ENCODE results near the gene NHSL2. TPM values are rescaled to one million over a fixed set of nuclear protein-coding genes. Genes with fewer than 3 reads are reported as not detected.

Gene NHSL2
- total RNA-seq, 1 experiment from 2014 or later: not detected

- no peak for DNase-seq (ENCODE audit: low spot score)
Measured at GRCh38 chrX:72107841-72108595, 197.4 kb downstream of the NHSL2 start.

- DNase-seq (ENCODE audit: low spot score): no peak
Measured at GRCh38 chrX:72108666-72109065, 198.0 kb downstream of the NHSL2 start.

GRCh38 chrX:72110051-72110875, 199.6 kb downstream of the NHSL2 start:
- no peak for DNase-seq (ENCODE audit: low spot score)

GRCh38 chrX:72110876-72111708, 200.4 kb downstream of the NHSL2 start:
- no peak for DNase-seq (ENCODE audit: low spot score)

GRCh38 chrX:72113461-72113860, 202.8 kb downstream of the NHSL2 start:
- no peak for DNase-seq (ENCODE audit: low spot score)

GRCh38 chrX:72114306-72114705, 203.7 kb downstream of the NHSL2 start:
- DNase-seq (ENCODE audit: low spot score): no peak

DNA sequence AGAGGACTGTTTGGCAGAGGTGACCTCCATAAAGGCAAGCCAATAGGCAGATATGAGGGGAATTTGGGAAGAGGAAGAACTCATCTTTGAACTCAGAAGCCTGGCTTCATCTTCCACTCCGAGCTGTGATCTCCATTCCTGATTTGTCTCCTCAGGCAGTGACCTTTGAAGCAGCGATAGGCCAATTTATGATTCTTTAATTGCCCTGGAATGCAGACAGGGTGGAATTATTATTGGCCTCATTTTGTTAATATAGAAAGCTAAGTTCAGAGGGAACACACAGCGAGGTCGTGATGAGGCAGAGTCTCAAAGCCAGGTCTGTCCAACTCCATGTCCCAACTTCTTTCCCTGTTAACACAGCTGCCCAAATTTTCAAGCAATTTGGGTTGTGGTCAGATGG, 204.2 kb downstream of the NHSL2 start:
- no peak for DNase-seq (ENCODE audit: low spot score)

- DNase-seq (ENCODE audit: low spot score): no peak
Measured at GRCh38 chrX:72115380-72115779, 204.7 kb downstream of the NHSL2 start.

DNA sequence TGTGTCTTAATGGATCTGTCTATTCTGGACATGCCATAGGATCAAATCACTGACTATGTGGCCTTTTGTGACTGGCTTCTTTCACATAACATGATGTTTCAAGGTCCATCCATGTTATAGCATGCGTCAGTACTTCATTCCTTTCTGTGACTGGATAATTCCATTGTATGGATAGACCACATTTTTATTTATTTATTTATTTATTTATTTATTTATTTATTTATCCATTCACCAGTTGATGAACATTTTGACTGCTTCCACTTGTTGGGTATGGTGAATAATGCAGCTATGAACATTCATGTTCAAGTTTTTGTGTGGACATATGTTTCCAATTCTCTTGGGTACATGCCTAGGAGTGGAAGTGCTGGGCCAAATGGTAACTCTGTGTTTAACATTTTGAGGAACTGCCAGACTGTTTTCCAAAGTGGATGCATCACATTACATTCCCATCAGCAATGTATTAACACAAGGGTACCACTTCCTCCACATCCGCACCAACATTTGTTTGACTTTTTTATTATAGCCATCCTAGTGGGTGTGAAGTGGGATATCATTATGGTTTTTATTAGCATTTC, 207.1 kb downstream of the NHSL2 start:
- DNase-seq (ENCODE audit: low spot score): no peak

GRCh38 chrX:72120837-72121236, 210.2 kb downstream of the NHSL2 start:
- DNase-seq (ENCODE audit: low spot score): no peak

DNA sequence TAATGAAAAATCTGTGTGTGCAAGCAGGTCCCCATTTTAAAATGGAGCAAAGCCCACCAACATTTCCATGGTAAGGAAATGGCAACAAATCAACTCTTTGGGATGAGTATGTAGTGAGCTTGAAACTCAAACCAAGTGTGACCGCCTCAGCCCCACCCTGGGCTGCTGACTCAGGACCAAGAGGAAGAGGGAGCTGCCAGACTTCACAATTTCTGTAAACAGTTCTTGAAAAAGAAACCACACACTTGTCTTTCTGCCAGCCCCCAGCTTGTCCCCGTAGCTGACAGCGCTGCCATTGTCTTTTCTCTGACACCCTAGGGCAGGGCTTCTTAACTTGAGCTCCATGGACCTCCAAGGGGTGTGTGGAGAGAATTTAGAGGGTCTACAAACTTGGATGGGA, 210.7 kb downstream of the NHSL2 start:
- no peak for DNase-seq (ENCODE audit: low spot score)

GRCh38 chrX:72122621-72123337, 212.1 kb downstream of the NHSL2 start:
- DNase-seq (ENCODE audit: low spot score): no peak

DNA sequence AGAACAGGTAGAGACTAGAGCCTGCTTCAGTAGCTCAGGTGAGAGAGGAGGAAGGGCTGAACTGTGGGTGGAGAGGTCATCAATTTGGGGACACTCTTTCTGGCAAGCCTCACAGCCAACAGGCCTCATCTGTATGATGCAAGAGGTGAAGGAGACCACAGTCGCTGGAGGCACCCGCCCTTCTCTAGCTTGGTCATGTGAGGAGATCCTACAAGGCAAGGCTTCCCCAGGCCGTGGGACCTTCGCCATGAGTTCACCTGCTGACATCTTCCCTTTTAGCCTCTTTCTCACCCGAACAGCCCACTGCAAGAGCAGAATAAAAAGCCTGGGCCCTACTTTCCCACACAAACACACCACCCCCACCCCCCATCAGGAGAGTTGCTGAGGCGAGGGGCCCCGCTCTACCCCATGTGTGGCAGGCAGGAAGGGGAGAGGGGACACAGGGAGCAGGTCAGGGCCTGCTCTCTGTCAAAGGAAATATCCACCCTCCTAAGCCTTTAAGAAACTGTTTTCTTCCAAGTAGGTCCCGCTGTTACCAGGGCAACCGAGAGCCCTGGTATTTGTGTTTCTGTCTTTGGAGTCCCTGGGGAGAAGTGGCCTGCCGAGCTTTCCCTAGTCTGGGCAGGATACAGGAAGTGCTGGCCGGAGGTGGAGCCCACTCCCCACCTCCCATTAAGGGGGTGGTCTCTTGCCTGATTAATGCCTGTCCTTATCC, 213.0 kb downstream of the NHSL2 start:
- DNase-seq (ENCODE audit: low spot score): no peak

- DNase-seq (ENCODE audit: low spot score): no peak
Measured at GRCh38 chrX:72124540-72125201, 214.0 kb downstream of the NHSL2 start.

GRCh38 chrX:72125331-72126047, 214.8 kb downstream of the NHSL2 start:
- no peak for DNase-seq (ENCODE audit: low spot score)

DNA sequence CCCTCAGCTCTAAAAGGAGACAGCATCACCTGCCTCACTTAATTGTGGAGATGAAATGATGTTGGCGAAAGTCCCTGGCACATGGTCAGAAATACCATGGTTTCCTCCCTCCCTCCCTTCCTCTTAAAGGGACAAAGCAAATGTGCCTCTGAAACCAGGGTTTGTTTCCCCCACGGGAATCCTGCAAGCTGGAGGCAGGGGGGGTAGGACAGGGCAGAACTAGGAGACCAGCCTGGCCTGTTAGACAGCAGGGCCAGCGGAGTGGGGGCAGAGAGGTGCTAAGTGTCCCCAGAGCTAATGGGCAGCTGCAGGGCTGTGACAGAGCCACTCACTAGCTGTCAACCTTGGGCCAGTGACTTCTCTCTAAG, 215.4 kb downstream of the NHSL2 start:
- no peak for DNase-seq (ENCODE audit: low spot score)

DNA sequence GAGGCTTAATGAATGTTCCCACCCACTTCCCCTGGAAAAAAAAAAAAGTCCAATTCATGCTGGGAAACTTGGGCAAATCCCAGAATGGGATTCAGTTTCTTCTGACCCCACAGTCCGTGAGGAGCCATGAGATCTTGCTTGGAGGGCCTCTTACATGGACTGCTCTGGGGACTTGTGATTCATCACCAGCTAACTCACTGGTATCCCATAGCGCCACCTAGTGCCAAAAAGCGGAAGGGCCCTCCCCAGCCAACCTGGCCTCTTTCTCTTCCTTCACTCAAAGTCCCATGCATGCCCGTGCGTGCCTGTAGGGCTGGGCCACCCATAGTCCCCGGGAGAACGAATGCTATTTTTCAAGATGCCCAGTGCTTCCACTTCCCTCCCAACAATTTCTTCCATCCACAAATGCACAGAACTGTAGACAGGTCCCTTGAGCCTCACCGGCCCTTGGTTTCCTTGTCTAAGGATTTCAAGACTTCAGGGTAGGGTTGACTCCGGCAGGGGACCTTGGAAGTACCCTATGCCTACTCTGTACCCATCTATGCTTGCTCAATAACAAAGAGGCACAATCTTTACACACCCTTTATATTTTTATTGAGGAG, 216.0 kb downstream of the NHSL2 start:
- peak; percentile 91 for DNase-seq (ENCODE audit: low spot score)

DNA sequence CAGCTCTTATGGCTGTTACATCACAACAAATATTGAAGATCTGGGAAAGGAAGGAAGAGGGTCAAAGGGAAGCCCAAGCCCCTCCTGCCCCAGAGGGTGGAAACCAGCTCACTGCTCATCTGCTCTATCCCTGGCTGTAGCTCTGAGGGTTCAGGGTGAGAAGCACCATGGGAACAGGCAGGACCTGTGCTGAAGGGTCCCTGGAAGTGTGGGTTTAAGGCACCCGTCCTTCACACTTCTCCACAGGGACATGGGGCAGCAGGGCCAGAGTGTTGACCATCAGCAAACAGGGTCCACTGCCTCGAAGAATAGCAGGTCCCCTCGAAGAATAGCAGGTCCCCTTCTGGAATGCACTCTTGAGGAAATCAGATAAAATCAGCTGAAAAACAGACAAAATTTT, 216.7 kb downstream of the NHSL2 start:
- no peak for DNase-seq (ENCODE audit: low spot score)
